ENCODE data around the gene DPP4. TPM values are rescaled to one million over a fixed set of nuclear protein-coding genes. Genes with fewer than 3 reads are reported as not detected.

The DPP4 gene
- total RNA-seq, 1 experiment from 2014 or later = 0.80 TPM

- H3K27ac ChIP-seq (ENCODE audit: low read depth, low read length, poor library complexity, severe bottlenecking) = no peak overlapping the region
- H3K4me1 ChIP-seq (ENCODE audit: insufficient read depth, low read length, poor library complexity, severe bottlenecking) = no peaks in the 10 kb centered on the region
- ChIA-PET POLR2A (ENCODE audit: low non-redundant PET) (no interaction called here), CTCF (no interaction called here)
- no peaks in the 10 kb centered on the region for H3K27me3 ChIP-seq (replicated peaks; ENCODE audit: insufficient read depth, low read depth, low read length, poor library complexity)
- H3K4me3 ChIP-seq (ENCODE audit: low read depth, low read length, poor library complexity, severe bottlenecking) = no peak overlapping the region
- intact Hi-C loops (cut with micrococcal nuclease; ENCODE audit: unreplicated experiment) = no loop called here
- TF ChIP-seq EZH2 (IDR thresholded peaks at IDR 0.05; ENCODE audit: borderline replicate concordance, low read depth, low read length, poor library complexity, severe bottlenecking) = no peak
- TF ChIP-seq, protein P1, sequence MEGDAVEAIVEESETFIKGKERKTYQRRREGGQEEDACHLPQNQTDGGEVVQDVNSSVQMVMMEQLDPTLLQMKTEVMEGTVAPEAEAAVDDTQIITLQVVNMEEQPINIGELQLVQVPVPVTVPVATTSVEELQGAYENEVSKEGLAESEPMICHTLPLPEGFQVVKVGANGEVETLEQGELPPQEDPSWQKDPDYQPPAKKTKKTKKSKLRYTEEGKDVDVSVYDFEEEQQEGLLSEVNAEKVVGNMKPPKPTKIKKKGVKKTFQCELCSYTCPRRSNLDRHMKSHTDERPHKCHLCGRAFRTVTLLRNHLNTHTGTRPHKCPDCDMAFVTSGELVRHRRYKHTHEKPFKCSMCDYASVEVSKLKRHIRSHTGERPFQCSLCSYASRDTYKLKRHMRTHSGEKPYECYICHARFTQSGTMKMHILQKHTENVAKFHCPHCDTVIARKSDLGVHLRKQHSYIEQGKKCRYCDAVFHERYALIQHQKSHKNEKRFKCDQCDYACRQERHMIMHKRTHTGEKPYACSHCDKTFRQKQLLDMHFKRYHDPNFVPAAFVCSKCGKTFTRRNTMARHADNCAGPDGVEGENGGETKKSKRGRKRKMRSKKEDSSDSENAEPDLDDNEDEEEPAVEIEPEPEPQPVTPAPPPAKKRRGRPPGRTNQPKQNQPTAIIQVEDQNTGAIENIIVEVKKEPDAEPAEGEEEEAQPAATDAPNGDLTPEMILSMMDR (conservative IDR thresholded peaks at IDR 0.05; ENCODE audit: low read depth, low read length) = no peak
- H3K36me3 ChIP-seq (ENCODE audit: insufficient read depth, low read length, poor library complexity, severe bottlenecking) = no peaks in the 10 kb centered on the region
- DNase-seq (ENCODE audit: low spot score) = no peak
- BruUV-seq (replicated peaks) = no TSS peak
- no peaks in the 10 kb centered on the region for H3K9me3 ChIP-seq (ENCODE audit: low read depth, low read length, poor library complexity, severe bottlenecking)
These were observed 102.5 kb downstream of the DPP4 start for GRCh38 chr2:161971551-161971950.

GRCh38 chr2:161969159-161969558 lies 104.9 kb downstream of the DPP4 start:
- H3K4me3 ChIP-seq (ENCODE audit: low read depth, low read length, poor library complexity, severe bottlenecking) = no peak overlapping the region
- no peaks in the 10 kb centered on the region for H3K27me3 ChIP-seq (replicated peaks; ENCODE audit: insufficient read depth, low read depth, low read length, poor library complexity)
- BruUV-seq (replicated peaks) = no TSS peak
- no peaks in the 10 kb centered on the region for H3K4me1 ChIP-seq (ENCODE audit: insufficient read depth, low read length, poor library complexity, severe bottlenecking)
- ChIA-PET POLR2A (ENCODE audit: low non-redundant PET) (no interaction called here), CTCF (no interaction called here)
- no peaks in the 10 kb centered on the region for H3K36me3 ChIP-seq (ENCODE audit: insufficient read depth, low read length, poor library complexity, severe bottlenecking)
- intact Hi-C loops (cut with micrococcal nuclease; ENCODE audit: unreplicated experiment) = loop anchor here (10.0 kb wide), 1 partner anchor 326 kb away; no protein-coding TSS in a partner anchor
- no peak for TF ChIP-seq EZH2 (IDR thresholded peaks at IDR 0.05; ENCODE audit: borderline replicate concordance, low read depth, low read length, poor library complexity, severe bottlenecking)
- TF ChIP-seq, protein P1 (conservative IDR thresholded peaks at IDR 0.05; ENCODE audit: low read depth, low read length) = no peak
- H3K9me3 ChIP-seq (ENCODE audit: low read depth, low read length, poor library complexity, severe bottlenecking) = no peaks in the 10 kb centered on the region
- H3K27ac ChIP-seq (ENCODE audit: low read depth, low read length, poor library complexity, severe bottlenecking) = no peak overlapping the region
- no peak for DNase-seq (ENCODE audit: low spot score)

DNA sequence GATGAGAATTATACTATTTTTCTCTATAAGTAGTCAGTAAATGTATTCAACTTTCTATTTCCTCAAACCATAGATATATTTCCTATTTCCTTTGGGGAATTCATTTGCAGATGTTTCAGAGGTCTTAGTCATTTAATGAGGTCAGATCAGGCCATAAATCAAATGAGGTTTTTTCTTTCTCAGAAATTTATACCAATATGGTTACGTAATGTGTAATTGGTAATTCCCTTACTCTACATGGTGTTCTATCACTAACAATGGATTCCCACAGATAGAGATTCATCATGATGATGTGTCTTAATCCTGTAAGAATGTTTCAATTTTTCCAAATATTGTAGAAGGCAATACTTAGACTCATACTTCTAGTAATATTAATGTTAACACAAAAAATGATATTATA lies 108.0 kb downstream of the DPP4 start:
- Histone ChIP-seq H3K4me3 (ENCODE audit: low read depth, low read length, poor library complexity, severe bottlenecking) (no peak overlapping the region), H3K4me1 (ENCODE audit: insufficient read depth, low read length, poor library complexity, severe bottlenecking) (no peaks in the 10 kb centered on the region), H3K27ac (ENCODE audit: low read depth, low read length, poor library complexity, severe bottlenecking) (no peak overlapping the region), H3K27me3 (replicated peaks; ENCODE audit: insufficient read depth, low read depth, low read length, poor library complexity) (no peaks in the 10 kb centered on the region), H3K36me3 (ENCODE audit: insufficient read depth, low read length, poor library complexity, severe bottlenecking) (no peaks in the 10 kb centered on the region), H3K9me3 (ENCODE audit: low read depth, low read length, poor library complexity, severe bottlenecking) (no peaks in the 10 kb centered on the region)
- DNase-seq (ENCODE audit: low spot score) = peak; percentile 30
- TF ChIP-seq EZH2 (IDR thresholded peaks at IDR 0.05; ENCODE audit: borderline replicate concordance, low read depth, low read length, poor library complexity, severe bottlenecking) = no peak
- TF ChIP-seq, protein P1 (conservative IDR thresholded peaks at IDR 0.05; ENCODE audit: low read depth, low read length) = no peak
- BruUV-seq (replicated peaks) = no TSS peak
- CTCF ChIA-PET = no interaction called here
- intact Hi-C loops (cut with micrococcal nuclease; ENCODE audit: unreplicated experiment) = loop anchor here (10.0 kb wide), 1 partner anchor 329 kb away; no protein-coding TSS in a partner anchor
- POLR2A ChIA-PET (ENCODE audit: low non-redundant PET) = no interaction called here

Measured in A673 (cell line).